Panc1 (cell line): ENCODE measurements around the gene SYT9. TPM values are rescaled to one million over a fixed set of nuclear protein-coding genes. Genes with fewer than 3 reads are reported as not detected.

Source experiments
- ATAC-seq: fragments of 200-7000 bp; cut with Tn5 transposase; 2 replicates; pipeline ENCODE4 v1.9.1; 2020; ENCODE audit warnings: mild to moderate bottlenecking, moderate library complexity
- BruUV-seq: library from RNA; stranded (reverse); fragments of 400-500 nt; replicated peaks from 2 replicates; lab custom pipeline; 2021; lab: Mats Ljungman, UMichigan
- CTCF ChIA-PET: fragments of 300-600 bp; sonication (Branson Sonifier 250); formaldehyde crosslinking; loops from one replicate; lab custom pipeline; 2022; ENCODE audit warnings: antibody characterized with exemption; lab: Charles Lee
- POLR2A ChIA-PET: fragments of 300-600 bp; sonication (Branson Sonifier 250); formaldehyde crosslinking; loops from one replicate; lab custom pipeline; 2022; ENCODE audit warnings: antibody characterized with exemption; lab: Charles Lee
- DNase-seq: peaks from one replicate; pipeline ENCODE4 v3.0.0-alpha.2; 2010; ENCODE audit warnings: low read depth, low spot score
- H3K27ac ChIP-seq: 2 replicates; pipeline ENCODE4 v1.5.1; 2011; ENCODE audit warnings: mild to moderate bottlenecking, low read length, inconsistent platforms
- H3K27me3 ChIP-seq: fragments of 200-500 bp; sonication (Bioruptor generic); 2 replicates; pipeline ENCODE4 v1.6.0; 2014; ENCODE audit warnings: low read length, inconsistent platforms; ENCODE audit not compliant: control insufficient read depth, insufficient read depth
- H3K36me3 ChIP-seq: fragments of 200-500 bp; sonication (Bioruptor generic); 2 replicates; pipeline ENCODE4 v1.5.1; 2014; ENCODE audit warnings: inconsistent platforms, mild to moderate bottlenecking, low read length, moderate library complexity; ENCODE audit not compliant: control insufficient read depth, insufficient read depth
- H3K4me1 ChIP-seq: 2 replicates; pipeline ENCODE4 v1.5.1; 2011; ENCODE audit warnings: inconsistent platforms, mild to moderate bottlenecking, low read length, moderate library complexity; ENCODE audit not compliant: control insufficient read depth, insufficient read depth
- H3K4me3 ChIP-seq, 2 experiments: 2 replicates each; pipeline ENCODE4 v1.5.1; 2011 to 2012; ENCODE audit warnings: low read depth in 2 of 2, low read length in 2 of 2, mild to moderate bottlenecking in 2 of 2, inconsistent platforms in 1 of 2, moderate library complexity in 1 of 2
- H3K9me3 ChIP-seq: fragments of 200-500 bp; sonication (Bioruptor generic); 2 replicates; pipeline ENCODE4 v1.5.1; 2014; ENCODE audit warnings: low read depth, mild to moderate bottlenecking, inconsistent platforms, low read length, moderate library complexity; ENCODE audit not compliant: control insufficient read depth, insufficient read depth
- CTCF ChIP-seq: fragments of 450-650 bp; IDR thresholded peaks from 2 replicates; pipeline ENCODE4 v1.5.1; 2017; ENCODE audit warnings: mild to moderate bottlenecking
- POLR2AphosphoS5 ChIP-seq: IDR thresholded peaks from 2 replicates; pipeline ENCODE4 v1.6.1; 2012; ENCODE audit warnings: mild to moderate bottlenecking, low read depth, low read length, moderate library complexity
- SIN3A ChIP-seq: IDR thresholded peaks from 2 replicates; pipeline ENCODE4 v1.6.1; 2012; ENCODE audit warnings: low read depth, mild to moderate bottlenecking, low read length, moderate library complexity, borderline replicate concordance; ENCODE audit not compliant: insufficient read depth
- TCF7L2 ChIP-seq: IDR thresholded peaks from 2 replicates; pipeline ENCODE4 v1.6.1; 2011; ENCODE audit warnings: mild to moderate bottlenecking, low read depth, low read length, inconsistent platforms
- in situ Hi-C: cut with HindIII; loops from 2 replicates; pipeline ENCODE4 v1.10.0; 2016; ENCODE audit warnings: low sequenced_read_pairs, low pct_unique_long_range_greater_than_20kb
- intact Hi-C: fragments of 100-400 bp; cut with micrococcal nuclease; formaldehyde crosslinking; loops from one replicate; pipeline ENCODE4 v1.10.0; 2022; ENCODE audit not compliant: unreplicated experiment
- total RNA-seq: library from RNA; stranded (reverse); gene quantifications from one replicate; pipeline ENCODE4 v1.2.1, GENCODE V29; 2021; ENCODE audit not compliant: unreplicated experiment
- TF ChIP-seq, protein P1 (sequence below), 2 experiments: IDR thresholded peaks; 2 replicates each; pipeline ENCODE4 v1.6.1; 2011 to 2012; ENCODE audit warnings: low read depth in 2 of 2, control low read depth in 1 of 2, low read length in 1 of 2, mild to moderate bottlenecking in 1 of 2, moderate library complexity in 1 of 2; ENCODE audit not compliant: insufficient read depth in 1 of 2

The SYT9 gene
- total RNA-seq, 1 experiment from 2014 or later, result 3.7 TPM

DNA sequence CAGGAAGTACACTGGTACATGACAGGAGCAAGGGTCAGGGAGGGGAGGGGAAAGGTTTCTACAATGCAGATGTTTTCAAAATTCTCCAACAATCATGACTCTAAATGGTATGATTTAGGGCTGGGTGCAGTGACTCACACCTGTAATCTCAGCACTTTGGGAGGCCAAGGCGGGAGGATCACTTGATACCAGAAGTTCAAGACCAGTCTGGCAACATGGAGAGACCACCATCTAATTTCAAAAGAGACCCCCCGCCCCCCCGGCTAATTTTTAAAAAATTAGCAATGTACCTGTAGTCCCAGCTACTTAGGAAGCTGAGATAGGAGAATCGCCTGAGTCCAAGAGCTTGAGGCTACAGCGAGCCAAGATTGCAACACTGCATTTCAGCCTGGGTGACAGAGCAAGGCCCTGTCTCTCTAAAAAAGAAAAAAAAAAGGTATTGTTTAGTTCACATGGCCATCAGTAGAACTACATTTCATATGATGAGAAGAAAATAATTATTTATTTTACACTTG lies 217.7 kb downstream of the SYT9 start:
- POLR2A ChIA-PET, result interaction anchor here (0.7 kb wide), 1 partner anchor 176 kb away, joined by 4 read pairs; no protein-coding TSS in a partner anchor
- TF ChIP-seq, protein P1, sequence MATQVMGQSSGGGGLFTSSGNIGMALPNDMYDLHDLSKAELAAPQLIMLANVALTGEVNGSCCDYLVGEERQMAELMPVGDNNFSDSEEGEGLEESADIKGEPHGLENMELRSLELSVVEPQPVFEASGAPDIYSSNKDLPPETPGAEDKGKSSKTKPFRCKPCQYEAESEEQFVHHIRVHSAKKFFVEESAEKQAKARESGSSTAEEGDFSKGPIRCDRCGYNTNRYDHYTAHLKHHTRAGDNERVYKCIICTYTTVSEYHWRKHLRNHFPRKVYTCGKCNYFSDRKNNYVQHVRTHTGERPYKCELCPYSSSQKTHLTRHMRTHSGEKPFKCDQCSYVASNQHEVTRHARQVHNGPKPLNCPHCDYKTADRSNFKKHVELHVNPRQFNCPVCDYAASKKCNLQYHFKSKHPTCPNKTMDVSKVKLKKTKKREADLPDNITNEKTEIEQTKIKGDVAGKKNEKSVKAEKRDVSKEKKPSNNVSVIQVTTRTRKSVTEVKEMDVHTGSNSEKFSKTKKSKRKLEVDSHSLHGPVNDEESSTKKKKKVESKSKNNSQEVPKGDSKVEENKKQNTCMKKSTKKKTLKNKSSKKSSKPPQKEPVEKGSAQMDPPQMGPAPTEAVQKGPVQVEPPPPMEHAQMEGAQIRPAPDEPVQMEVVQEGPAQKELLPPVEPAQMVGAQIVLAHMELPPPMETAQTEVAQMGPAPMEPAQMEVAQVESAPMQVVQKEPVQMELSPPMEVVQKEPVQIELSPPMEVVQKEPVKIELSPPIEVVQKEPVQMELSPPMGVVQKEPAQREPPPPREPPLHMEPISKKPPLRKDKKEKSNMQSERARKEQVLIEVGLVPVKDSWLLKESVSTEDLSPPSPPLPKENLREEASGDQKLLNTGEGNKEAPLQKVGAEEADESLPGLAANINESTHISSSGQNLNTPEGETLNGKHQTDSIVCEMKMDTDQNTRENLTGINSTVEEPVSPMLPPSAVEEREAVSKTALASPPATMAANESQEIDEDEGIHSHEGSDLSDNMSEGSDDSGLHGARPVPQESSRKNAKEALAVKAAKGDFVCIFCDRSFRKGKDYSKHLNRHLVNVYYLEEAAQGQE (IDR thresholded peaks at IDR 0.05; ENCODE audit: insufficient read depth in 1 of 2, low read depth in 2 of 2, low read length in 1 of 2), result no peak
- ATAC-seq (no peak), DNase-seq (no peak)
- Histone ChIP-seq H3K4me3 (no peak overlapping the region), H3K4me1 (no peaks in the 10 kb centered on the region), H3K9me3 (no peaks in the 10 kb centered on the region), H3K27ac (no peak overlapping the region), H3K27me3 (peaks cover 8% of the 10 kb centered on the region), H3K36me3 (no peaks in the 10 kb centered on the region)
- CTCF ChIA-PET, result no interaction called here
- in situ Hi-C loops (no loop called here), intact Hi-C loops (no loop called here)
- no TSS peak for BruUV-seq

DNA sequence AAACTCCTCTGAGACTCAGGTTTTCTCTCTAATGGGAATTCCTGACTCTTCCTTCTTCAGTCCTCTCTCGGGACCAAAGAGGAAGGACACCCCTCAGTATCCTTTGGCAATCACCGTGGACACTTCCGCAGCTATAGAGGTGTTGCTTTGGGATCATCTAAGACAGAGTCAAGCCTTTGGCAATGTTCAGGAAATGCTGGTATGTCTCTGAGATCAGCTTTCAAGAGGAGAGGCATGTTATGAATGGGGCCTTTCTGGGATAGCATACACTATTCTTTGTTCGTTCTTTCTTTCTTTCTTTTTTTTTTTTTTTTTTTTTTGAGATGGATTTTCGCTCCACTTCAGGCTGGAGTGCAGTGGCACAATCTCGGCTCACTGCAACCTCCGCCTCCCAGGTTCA lies 219.4 kb downstream of the SYT9 start:
- DNase-seq (no peak), ATAC-seq (no peak)
- intact Hi-C loops, result no loop called here
- TF ChIP-seq, protein P1 (IDR thresholded peaks at IDR 0.05; ENCODE audit: insufficient read depth in 1 of 2, low read depth in 2 of 2, low read length in 1 of 2), result no peak
- no peak for TF ChIP-seq TCF7L2
- TF ChIP-seq CTCF, result no peak
- TF ChIP-seq SIN3A, result no peak
- TF ChIP-seq POLR2AphosphoS5, result no peak
- in situ Hi-C loops, result no loop called here
- Histone ChIP-seq H3K4me3 (no peak overlapping the region), H3K27ac (no peak overlapping the region), H3K4me1 (no peaks in the 10 kb centered on the region), H3K36me3 (no peaks in the 10 kb centered on the region), H3K27me3 (peaks cover 8% of the 10 kb centered on the region), H3K9me3 (no peaks in the 10 kb centered on the region)
- ChIA-PET POLR2A (interaction anchor here (0.7 kb wide), 1 partner anchor 14 kb away, joined by 19 read pairs; no protein-coding TSS in a partner anchor), CTCF (no interaction called here)
- BruUV-seq, result no TSS peak
